HEK293 (cell line): ENCODE data around the gene KRTAP5-5.
"Not testable (repeated sequence)": the region's sequence is repeated elsewhere in the genome, so short reads cannot be mapped to it uniquely, and the experiment has no call there.

Experiments used
- CTCF ChIA-PET: fragments of 350-600 bp; formaldehyde crosslinking; extraction: SDS; loops from one replicate; lab custom pipeline; 2021; ENCODE audit warnings: antibody characterized with exemption; lab: Yijun Ruan, JAX
- POLR2A ChIA-PET: fragments of 300-600 bp; formaldehyde crosslinking; extraction: SDS; loops from one replicate; lab custom pipeline; 2020; ENCODE audit warnings: antibody characterized with exemption, inconsistent platforms; lab: Yijun Ruan, JAX
- H3K27ac ChIP-seq: fragments of 200-500 bp; sonication (Bioruptor generic); 2 replicates; pipeline ENCODE4 v1.5.1; 2014; ENCODE audit warnings: low read depth, low read length, control low read depth, inconsistent platforms; ENCODE audit errors: extremely low read depth
- H3K36me3 ChIP-seq, 2 experiments: fragments of 200-500 bp in 1 of 2; sonication (Bioruptor generic) in 1 of 2; 1 replicate in 1 of 2; 2 replicates in 1 of 2; pipeline ENCODE4 v1.5.1; 2014 to 2017; ENCODE audit warnings: inconsistent platforms in 2 of 2, low read length in 2 of 2; ENCODE audit not compliant: control insufficient read depth in 2 of 2, insufficient read depth in 1 of 2
- H3K4me1 ChIP-seq: fragments of 200-500 bp; sonication (Bioruptor generic); 2 replicates; pipeline ENCODE4 v1.5.1; 2014; ENCODE audit warnings: mild to moderate bottlenecking, low read length, inconsistent platforms; ENCODE audit not compliant: control insufficient read depth, insufficient read depth
- H3K4me3 ChIP-seq: 2 replicates; pipeline ENCODE4 v1.5.1; 2011; ENCODE audit warnings: low read depth, mild to moderate bottlenecking, control low read depth, low read length, moderate library complexity
- H3K9me3 ChIP-seq: fragments of 200-500 bp; sonication (Bioruptor generic); 2 replicates; pipeline ENCODE4 v1.5.1; 2014; ENCODE audit warnings: low read depth, low read length, inconsistent platforms; ENCODE audit not compliant: control insufficient read depth, insufficient read depth
- WT1 ChIP-seq: fragments of 450-650 bp; formaldehyde crosslinking; IDR thresholded peaks from 2 replicates; pipeline ENCODE4 v1.5.1; 2016; ENCODE audit warnings: missing biosample characterization, missing genetic modification characterization
- ZBTB1 ChIP-seq: fragments of 450-650 bp; formaldehyde crosslinking; IDR thresholded peaks from 2 replicates; pipeline ENCODE4 v1.5.1; 2016; ENCODE audit warnings: missing biosample characterization, missing genetic modification characterization
- ZFP3 ChIP-seq: fragments of 450-650 bp; formaldehyde crosslinking; IDR thresholded peaks from 2 replicates; pipeline ENCODE4 v1.5.1; 2016; ENCODE audit warnings: low read depth, missing biosample characterization, missing genetic modification characterization
- ZFP37 ChIP-seq: fragments of 450-650 bp; formaldehyde crosslinking; IDR thresholded peaks from 2 replicates; pipeline ENCODE4 v1.5.1; 2016; ENCODE audit warnings: missing biosample characterization, missing genetic modification characterization
- ZFP69B ChIP-seq: fragments of 450-650 bp; formaldehyde crosslinking; IDR thresholded peaks from 2 replicates; pipeline ENCODE4 v1.5.1; 2016; ENCODE audit warnings: missing biosample characterization, missing genetic modification characterization
- ZIC2 ChIP-seq: fragments of 450-650 bp; formaldehyde crosslinking; IDR thresholded peaks from 2 replicates; pipeline ENCODE4 v1.5.1; 2016; ENCODE audit warnings: missing biosample characterization, missing genetic modification characterization
- ZNF114 ChIP-seq: fragments of 450-650 bp; formaldehyde crosslinking; IDR thresholded peaks from 2 replicates; pipeline ENCODE4 v1.5.0; 2017; ENCODE audit warnings: missing biosample characterization, missing genetic modification characterization
- ZNF2 ChIP-seq: fragments of 450-650 bp; formaldehyde crosslinking; IDR thresholded peaks from 2 replicates; pipeline ENCODE4 v1.5.1; 2016; ENCODE audit warnings: missing biosample characterization, missing genetic modification characterization
- ZNF335 ChIP-seq: fragments of 450-650 bp; formaldehyde crosslinking; conservative IDR thresholded peaks from 2 replicates; pipeline ENCODE4 v1.5.1; 2016; ENCODE audit warnings: missing biosample characterization, missing genetic modification characterization
- ZNF433 ChIP-seq: fragments of 450-650 bp; formaldehyde crosslinking; IDR thresholded peaks from 2 replicates; pipeline ENCODE4 v1.5.1; 2016; ENCODE audit warnings: missing biosample characterization, missing genetic modification characterization, low read depth
- ZNF48 ChIP-seq: fragments of 450-650 bp; formaldehyde crosslinking; IDR thresholded peaks from 2 replicates; pipeline ENCODE4 v1.5.1; 2016; ENCODE audit warnings: missing biosample characterization, missing genetic modification characterization
- ZNF510 ChIP-seq: fragments of 450-650 bp; formaldehyde crosslinking; IDR thresholded peaks from 2 replicates; pipeline ENCODE4 v1.5.1; 2018; ENCODE audit warnings: mild to moderate bottlenecking, missing genetic modification characterization, missing biosample characterization; ENCODE audit not compliant: insufficient replicate concordance
- ZNF624 ChIP-seq: fragments of 450-650 bp; formaldehyde crosslinking; IDR thresholded peaks from 2 replicates; pipeline ENCODE4 v1.5.1; 2017; ENCODE audit warnings: missing biosample characterization, missing genetic modification characterization
- ZNF664 ChIP-seq: fragments of 450-650 bp; formaldehyde crosslinking; IDR thresholded peaks from 2 replicates; pipeline ENCODE4 v1.5.1; 2016; ENCODE audit warnings: missing biosample characterization, missing genetic modification characterization
- TF ChIP-seq, protein P1 (sequence below): fragments of 450-650 bp; formaldehyde crosslinking; IDR thresholded peaks from 2 replicates; pipeline ENCODE4 v1.5.1; 2017; ENCODE audit warnings: missing biosample characterization, mild to moderate bottlenecking, missing genetic modification characterization, moderate library complexity
- TF ChIP-seq, protein P2 (sequence below): fragments of 450-650 bp; formaldehyde crosslinking; IDR thresholded peaks from 2 replicates; pipeline ENCODE4 v1.5.1; 2017; ENCODE audit warnings: missing biosample characterization, missing genetic modification characterization
- TF ChIP-seq, protein P3 (sequence below): fragments of 450-650 bp; formaldehyde crosslinking; IDR thresholded peaks from 2 replicates; pipeline ENCODE4 v1.5.1; 2016; ENCODE audit warnings: missing biosample characterization, missing genetic modification characterization
- TF ChIP-seq, protein P4 (sequence below): fragments of 450-650 bp; formaldehyde crosslinking; IDR thresholded peaks from 2 replicates; pipeline ENCODE4 v1.5.1; 2016; ENCODE audit warnings: missing biosample characterization, missing genetic modification characterization

Gene KRTAP5-5

DNA sequence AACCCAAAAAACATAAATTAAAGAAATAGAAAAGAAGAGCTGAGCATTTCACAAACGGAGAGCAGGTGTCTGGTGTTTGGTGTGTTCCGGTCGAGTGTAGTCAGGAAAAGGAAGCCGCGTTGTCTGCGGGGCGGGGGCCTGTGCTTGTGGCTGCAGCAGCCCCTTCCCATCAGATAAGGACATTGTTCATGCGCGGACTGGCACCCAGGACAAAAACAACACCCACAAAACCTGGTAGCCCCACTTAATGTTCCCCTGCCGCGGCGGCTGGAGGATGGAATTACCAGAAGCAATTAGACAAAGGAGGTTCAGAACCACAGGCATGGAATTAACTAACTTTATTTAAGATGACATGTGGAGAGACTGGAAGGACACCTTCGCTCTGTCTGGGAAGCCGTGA lies 29.9 kb downstream of the KRTAP5-5 start:
- POLR2A ChIA-PET: no interaction called here
- no peaks in the 10 kb centered on the region for H3K4me1 ChIP-seq

DNA sequence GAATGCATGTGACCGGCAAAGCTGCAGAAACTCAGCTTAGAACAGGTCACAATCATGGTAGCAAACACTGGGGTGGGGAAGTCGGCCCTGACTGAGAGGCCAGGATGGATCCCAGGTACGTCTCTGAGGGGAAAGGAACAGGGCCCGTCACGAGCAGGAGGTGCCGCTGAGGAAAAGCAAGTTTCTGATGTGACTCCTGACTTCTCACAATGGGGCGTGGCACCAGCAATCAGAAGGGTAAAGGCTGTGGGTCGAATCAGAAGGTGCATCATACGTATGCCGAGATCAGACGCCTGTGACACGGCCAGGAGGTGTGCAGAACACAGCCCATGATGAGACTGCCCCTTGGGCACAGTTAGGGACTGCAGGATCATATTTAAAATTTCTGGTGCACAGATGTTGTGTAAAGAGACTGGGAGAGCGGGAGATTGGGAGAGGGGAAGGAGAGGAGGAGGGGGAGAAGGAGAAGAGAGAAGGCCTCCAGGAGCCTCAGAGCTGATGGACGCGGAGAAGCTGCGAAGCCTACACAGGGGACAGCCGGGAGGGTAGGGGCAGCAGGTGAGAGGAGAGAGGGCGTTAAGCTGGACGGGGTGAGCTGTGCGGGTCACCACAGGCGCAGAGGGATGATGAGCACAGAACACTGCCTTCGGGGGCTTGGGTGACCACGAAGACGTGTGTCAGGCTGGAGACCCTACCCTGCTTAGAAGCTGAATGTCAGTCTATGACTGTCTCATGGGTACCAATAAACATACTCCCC lies 30.7 kb downstream of the KRTAP5-5 start:
- Histone ChIP-seq H3K9me3 (no peaks in the 10 kb centered on the region), H3K27ac (no peak overlapping the region), H3K4me1 (no peaks in the 10 kb centered on the region), H3K4me3 (no peak overlapping the region), H3K36me3 (no peaks in the 10 kb centered on the region)
- TF ChIP-seq ZNF624 (tag by site-specific recombination) (no peak), ZNF2 (tag by site-specific recombination) (no peak), ZFP3 (no peak), ZNF335 (tag by site-specific recombination) (no peak), ZFP69B (tag by site-specific recombination) (no peak), ZNF48 (tag by site-specific recombination) (no peak), ZNF664 (tag by site-specific recombination) (no peak)
- TF ChIP-seq, protein P1, sequence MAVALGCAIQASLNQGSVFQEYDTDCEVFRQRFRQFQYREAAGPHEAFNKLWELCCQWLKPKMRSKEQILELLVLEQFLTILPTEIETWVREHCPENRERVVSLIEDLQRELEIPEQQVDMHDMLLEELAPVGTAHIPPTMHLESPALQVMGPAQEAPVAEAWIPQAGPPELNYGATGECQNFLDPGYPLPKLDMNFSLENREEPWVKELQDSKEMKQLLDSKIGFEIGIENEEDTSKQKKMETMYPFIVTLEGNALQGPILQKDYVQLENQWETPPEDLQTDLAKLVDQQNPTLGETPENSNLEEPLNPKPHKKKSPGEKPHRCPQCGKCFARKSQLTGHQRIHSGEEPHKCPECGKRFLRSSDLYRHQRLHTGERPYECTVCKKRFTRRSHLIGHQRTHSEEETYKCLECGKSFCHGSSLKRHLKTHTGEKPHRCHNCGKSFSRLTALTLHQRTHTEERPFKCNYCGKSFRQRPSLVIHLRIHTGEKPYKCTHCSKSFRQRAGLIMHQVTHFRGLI: no peak
- ChIA-PET CTCF (interaction anchor here (0.6 kb wide), 1 partner anchor 68 kb away, joined by 3 read pairs; no protein-coding TSS in a partner anchor), POLR2A (no interaction called here)

More for the DNA sequence above, 29.9 kb downstream of the KRTAP5-5 start:
- H3K4me3 ChIP-seq: no peak overlapping the region
- H3K27ac ChIP-seq: no peak overlapping the region
- CTCF ChIA-PET: interaction anchor here (0.6 kb wide), 1 partner anchor 819 kb away, joined by 4 read pairs; no protein-coding TSS in a partner anchor
- H3K36me3 ChIP-seq: no peaks in the 10 kb centered on the region
- TF ChIP-seq ZFP37: no peak
- no peak for TF ChIP-seq ZNF510 (tag by site-specific recombination)
- no peak for TF ChIP-seq ZNF433 (tag by site-specific recombination)
- TF ChIP-seq ZNF114 (tag by site-specific recombination): no peak
- TF ChIP-seq ZIC2 (tag by site-specific recombination): no peak
- TF ChIP-seq, protein P2, sequence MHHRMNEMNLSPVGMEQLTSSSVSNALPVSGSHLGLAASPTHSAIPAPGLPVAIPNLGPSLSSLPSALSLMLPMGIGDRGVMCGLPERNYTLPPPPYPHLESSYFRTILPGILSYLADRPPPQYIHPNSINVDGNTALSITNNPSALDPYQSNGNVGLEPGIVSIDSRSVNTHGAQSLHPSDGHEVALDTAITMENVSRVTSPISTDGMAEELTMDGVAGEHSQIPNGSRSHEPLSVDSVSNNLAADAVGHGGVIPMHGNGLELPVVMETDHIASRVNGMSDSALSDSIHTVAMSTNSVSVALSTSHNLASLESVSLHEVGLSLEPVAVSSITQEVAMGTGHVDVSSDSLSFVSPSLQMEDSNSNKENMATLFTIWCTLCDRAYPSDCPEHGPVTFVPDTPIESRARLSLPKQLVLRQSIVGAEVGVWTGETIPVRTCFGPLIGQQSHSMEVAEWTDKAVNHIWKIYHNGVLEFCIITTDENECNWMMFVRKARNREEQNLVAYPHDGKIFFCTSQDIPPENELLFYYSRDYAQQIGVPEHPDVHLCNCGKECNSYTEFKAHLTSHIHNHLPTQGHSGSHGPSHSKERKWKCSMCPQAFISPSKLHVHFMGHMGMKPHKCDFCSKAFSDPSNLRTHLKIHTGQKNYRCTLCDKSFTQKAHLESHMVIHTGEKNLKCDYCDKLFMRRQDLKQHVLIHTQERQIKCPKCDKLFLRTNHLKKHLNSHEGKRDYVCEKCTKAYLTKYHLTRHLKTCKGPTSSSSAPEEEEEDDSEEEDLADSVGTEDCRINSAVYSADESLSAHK (tag by site-specific recombination): no peak
- TF ChIP-seq, protein P3, sequence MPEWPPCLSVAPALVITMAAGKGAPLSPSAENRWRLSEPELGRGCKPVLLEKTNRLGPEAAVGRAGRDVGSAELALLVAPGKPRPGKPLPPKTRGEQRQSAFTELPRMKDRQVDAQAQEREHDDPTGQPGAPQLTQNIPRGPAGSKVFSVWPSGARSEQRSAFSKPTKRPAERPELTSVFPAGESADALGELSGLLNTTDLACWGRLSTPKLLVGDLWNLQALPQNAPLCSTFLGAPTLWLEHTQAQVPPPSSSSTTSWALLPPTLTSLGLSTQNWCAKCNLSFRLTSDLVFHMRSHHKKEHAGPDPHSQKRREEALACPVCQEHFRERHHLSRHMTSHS (tag by site-specific recombination): no peak
- TF ChIP-seq, protein P4, sequence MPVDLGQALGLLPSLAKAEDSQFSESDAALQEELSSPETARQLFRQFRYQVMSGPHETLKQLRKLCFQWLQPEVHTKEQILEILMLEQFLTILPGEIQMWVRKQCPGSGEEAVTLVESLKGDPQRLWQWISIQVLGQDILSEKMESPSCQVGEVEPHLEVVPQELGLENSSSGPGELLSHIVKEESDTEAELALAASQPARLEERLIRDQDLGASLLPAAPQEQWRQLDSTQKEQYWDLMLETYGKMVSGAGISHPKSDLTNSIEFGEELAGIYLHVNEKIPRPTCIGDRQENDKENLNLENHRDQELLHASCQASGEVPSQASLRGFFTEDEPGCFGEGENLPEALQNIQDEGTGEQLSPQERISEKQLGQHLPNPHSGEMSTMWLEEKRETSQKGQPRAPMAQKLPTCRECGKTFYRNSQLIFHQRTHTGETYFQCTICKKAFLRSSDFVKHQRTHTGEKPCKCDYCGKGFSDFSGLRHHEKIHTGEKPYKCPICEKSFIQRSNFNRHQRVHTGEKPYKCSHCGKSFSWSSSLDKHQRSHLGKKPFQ: no peak
- TF ChIP-seq WT1 (tag by site-specific recombination): no peak
- TF ChIP-seq ZBTB1 (tag by site-specific recombination): no peak
- no peaks in the 10 kb centered on the region for H3K9me3 ChIP-seq

DNA sequence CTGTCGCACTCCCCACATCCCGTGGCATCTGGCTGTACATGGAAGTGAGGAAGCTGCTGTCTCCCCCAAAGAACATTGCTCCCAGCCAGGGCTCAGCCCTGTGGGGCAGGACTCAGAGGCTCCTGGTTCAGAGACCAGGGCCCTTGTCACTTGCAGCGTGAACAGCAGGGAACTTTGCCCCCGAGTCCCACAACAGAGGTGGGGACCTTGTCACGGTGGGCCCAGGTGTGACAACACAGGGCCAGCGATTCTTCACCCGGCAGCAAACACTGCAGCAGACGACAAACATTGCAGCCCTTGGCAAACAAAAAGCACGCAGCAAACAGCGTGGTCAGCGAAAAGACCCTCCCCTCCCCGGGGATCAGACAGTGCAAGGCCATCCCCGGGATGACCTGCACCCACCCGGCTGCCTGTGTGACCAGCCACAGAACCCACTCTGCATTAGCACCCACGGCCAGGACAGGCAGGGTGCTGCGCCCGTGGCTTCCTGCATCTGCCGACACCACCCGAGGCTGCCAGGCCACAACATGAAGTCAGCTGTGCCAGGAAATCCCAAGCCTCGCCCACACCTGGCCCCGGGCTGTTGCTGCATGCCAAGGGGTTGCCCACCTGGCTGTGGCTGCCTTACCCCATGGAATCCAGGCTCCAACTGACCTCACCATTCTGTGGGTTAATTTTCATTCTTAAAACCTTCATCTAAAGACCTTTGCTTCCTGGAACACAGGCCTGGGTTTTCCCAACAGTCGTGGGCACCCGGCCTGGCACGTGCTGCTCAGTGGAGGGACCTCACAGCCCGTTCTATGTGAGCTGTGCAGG lies 32.1 kb downstream of the KRTAP5-5 start:
- H3K9me3 ChIP-seq, CTCF ChIA-PET, H3K27ac ChIP-seq, H3K4me3 ChIP-seq, H3K36me3 ChIP-seq, POLR2A ChIA-PET, H3K4me1 ChIP-seq: not testable (repeated sequence)

DNA sequence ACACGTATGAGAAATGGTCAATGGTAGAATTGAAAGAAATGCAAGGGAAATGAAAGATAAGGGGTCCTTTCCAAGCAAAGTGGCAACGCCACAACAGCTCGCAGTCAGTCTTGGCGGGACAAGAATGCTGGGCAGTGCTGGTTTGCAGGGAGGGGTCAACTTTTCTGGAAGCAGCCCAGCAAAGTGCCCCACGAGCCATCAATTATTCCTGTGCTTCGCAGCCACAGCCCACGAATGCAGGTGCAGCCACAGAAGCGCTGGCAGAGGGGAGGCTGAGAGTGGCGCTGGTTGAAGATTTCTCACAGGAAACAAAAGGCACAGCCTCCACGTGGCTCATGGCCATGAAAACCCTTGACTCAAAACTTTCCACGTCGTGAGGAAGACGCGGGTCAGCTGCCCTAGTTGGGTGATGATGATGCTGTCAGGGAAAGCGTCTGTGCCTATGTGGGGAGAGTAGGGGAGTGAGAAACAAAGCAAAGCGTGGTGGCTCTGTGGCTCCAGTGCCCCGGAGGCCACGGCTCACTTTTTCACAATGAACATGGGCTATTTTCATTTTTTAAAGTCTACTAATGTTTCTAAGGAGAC lies 33.2 kb downstream of the KRTAP5-5 start:
- H3K4me3 ChIP-seq, CTCF ChIA-PET, H3K9me3 ChIP-seq, H3K4me1 ChIP-seq, H3K27ac ChIP-seq, POLR2A ChIA-PET, H3K36me3 ChIP-seq: not testable (repeated sequence)
